HG03378 (cell line): ENCODE measurements around the gene TMEM134.

Experiments
- ATAC-seq: cut with Tn5 transposase; IDR thresholded peaks from one replicate; pipeline ENCODE4 v1.9.1; 2021; ENCODE audit warnings: mild to moderate bottlenecking, moderate library complexity; ENCODE audit not compliant: unreplicated experiment

TMEM134 gene

DNA sequence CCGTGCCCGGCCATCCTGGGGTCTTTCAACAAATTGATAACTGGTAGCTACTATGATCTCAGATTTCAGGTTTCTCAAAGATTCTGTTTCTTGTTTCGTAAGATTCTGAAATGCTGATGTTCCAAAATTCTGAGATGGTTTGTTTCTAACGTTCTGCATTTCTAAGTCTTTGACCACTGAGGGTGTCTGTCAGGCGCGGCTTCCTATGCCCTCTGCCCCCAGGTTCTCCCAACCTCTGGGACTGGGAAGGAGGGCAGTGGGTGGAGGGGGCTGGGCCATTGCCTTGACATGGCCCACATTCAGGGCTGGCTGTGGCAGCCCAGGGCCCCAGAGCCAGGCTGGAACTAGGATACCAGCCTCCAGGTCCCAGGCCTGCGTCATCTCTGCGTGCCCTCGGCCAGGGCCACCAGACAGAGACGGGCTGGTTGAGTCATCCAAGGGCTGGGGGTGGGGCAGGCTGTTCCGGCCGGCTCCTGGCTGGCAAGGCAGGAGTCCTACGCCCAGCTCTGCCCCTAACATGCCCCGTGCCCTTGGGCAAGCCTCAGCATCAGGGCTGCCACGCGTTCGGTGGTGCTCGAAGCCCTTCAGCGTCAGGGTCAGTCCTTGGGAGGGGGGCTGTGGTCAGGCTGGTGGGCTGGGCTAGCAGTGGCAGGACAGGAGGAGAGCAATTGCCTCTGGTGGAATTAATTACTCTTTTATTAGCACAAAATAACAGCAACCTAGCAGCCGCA, 5.2 kb downstream of the TMEM134 start:
- no peak for ATAC-seq

DNA sequence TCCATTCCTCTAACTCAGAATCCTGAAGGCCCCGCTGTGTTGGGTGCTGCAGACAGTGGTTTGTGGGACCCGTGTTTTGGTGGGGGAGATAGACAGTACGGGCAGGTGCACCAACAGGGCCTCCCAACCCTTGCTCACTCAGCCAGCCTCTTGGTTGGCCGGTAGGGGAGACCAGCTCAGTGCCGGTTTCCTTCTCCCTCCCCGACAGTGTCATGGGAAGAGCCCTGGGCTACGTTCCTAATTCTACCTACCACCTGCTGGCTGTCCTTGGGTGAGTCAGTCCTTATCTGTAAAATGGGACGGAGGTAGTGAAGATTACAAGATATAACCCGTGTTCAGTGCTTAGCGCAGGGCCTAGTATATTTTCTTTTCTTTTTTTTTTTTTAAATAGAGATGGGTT, 5.9 kb downstream of the TMEM134 start:
- no peak for ATAC-seq

- ATAC-seq, result no peak
Measured at GRCh38 chr11:67458266-67458665, 10.8 kb downstream of the TMEM134 start.

DNA sequence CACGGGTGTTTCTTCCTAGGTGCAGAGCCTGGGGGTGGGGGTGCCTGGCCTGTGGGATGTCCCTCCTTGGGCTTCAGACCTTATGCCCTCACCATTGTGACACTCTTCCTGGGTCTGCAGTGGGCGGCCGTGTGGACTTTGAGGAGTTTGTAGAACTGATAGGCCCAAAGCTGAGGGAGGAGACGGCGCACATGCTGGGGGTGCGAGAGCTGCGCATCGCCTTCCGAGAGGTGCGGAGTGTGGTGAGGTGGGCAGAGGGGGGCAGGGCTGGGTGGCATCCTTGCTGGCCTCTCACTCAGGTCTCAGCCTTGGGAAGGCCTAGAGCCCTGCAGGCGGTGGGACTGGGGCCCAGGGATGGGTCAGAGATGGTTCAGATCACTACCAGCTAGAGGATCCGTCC, 11.6 kb downstream of the TMEM134 start:
- no peak for ATAC-seq

DNA sequence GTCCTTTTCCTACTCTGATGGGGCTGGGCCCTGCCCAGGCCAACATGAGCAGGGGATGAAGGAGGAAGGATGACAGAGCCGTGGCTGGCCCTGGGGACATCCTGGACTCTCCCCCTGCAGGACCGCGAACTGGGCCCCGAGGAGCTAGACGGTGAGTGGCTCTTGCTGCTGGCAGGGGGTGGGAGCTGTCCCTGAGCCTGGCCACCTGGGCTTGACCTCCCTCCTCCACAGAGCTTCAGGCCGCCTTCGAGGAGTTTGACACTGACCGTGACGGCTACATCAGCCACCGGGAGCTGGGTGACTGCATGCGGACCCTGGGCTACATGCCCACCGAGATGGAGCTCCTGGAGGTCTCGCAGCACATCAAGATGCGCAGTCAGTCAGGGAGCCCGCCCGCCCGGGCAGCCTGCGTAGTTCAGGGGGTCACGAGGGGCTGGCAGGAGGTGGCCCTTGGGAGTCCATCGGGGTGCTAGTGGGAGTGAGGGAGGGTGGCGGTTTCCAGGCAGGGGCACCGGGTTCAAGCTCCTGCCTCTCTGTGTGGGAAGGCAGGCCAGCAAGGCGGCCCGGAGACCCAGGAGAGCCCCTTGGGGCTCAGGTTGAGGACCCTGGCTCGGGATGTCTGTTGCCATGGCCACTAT, 12.9 kb downstream of the TMEM134 start:
- no peak for ATAC-seq

DNA sequence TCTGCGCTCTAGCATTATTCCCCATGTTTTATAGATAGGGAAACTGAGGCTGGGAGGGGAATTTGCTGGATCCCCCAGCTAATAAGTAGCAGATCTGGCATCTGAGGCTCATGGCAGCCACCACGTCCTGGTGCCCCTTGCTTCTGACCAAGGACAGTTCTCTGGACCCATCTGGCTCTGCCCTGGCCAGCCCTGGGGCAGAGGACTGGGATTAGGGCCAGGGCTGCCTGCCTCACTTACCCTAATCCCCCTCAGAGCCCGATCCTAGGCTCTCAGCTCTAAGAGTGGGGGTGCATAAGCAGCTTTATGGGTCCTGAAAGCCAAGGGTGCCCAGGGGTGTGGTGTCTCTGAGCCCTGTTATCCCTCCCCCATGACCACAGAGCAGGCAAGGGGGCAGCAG, 14.0 kb downstream of the TMEM134 start, which contains the start of gene CABP4:
Gene CABP4 (plus strand): TSS at position 301 of the 400 bp plus-strand sequence. CDS start 70 bp downstream, at position 371.
- no peak for ATAC-seq

DNA sequence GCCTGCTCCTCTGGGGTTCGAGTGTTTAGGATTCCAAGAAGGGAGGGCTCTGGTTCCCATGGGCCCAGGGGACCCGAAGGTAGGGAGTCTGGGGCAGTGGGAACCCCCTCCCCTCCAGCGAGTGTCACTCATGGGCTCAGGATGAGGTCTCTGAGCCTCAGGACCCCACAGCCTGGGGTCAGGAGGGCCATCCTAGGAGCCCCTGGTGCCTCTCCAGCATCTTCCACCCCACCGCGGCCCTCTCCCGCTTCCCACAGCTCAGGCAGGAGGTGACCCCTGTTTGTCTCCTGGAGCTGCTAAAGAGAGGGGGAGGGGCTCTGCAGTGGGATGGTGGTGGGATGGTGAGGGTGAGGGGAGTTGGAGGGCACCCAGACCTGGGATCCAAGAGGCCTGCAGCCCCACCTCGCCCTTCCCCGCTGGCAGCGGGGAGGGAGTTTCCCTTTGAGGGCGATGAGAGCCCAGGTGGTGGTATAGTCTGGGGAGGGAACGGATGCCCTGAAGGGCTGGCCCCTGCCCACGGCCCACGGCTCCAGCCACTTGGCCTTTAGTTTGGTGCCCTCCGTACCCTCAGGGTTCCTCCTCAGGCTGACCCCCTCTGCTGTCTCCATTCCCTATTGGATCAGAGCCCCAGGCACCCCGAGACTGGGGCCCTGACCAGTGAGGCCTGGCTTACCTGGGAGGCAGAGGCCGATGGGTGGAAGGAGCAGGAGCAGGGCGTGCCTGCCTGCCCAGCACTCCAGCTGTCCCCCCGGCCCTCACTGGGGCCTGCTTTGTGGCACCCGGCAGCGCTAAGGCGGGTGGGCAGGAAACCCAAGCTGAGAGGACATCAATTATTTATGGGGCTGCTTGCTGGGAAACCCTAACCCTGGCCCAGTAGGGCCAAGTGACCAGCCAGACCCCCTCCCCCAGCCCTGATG, 15.0 kb downstream of the TMEM134 start:
- no peak for ATAC-seq

GRCh38 chr11:67452141-67452952, 16.7 kb downstream of the TMEM134 start, which contains the start of gene GPR152:
GPR152 (minus strand) TSS chr11:67452729; CDS start chr11:67452724, 5 bp downstream.
- ATAC-seq, result no peak

GRCh38 chr11:67451658-67451976, 17.4 kb downstream of the TMEM134 start:
- ATAC-seq, result no peak

GRCh38 chr11:67450796-67451657, 18.0 kb downstream of the TMEM134 start:
- no peak for ATAC-seq

DNA sequence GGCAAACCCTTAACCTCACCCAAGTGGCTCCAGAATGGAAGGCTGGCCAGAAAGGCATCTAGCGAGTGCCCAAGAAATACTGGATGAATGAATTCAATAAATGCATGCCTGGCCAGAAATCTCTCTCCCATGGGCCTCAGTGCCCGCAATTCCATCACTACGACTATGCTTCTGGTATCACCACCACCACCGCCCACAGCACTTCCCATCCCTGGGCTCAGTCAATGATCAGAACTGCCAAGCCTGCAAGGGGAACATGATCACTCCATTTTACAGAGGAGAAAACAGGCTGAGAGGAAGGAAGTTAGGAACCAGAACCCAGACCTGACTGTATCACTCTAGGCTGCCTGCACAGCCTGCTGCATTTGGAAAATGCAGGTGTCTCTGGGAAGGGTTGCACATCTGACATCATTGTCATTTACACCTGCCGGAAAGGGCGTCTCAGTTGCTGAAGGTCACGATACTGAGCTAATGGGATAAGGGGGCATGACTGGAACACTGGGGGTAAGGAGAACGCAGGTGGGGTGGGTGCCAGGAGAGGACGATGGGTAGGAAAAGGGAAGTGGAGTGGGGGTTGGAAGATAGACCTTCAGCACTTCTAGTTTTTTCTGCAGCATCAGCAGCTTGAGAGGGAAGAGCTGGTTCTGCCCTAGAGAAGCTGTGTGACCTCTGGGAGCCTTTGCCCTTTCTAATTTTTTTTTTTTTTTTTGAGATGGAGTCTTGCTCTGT, 19.8 kb downstream of the TMEM134 start:
- no peak for ATAC-seq

DNA sequence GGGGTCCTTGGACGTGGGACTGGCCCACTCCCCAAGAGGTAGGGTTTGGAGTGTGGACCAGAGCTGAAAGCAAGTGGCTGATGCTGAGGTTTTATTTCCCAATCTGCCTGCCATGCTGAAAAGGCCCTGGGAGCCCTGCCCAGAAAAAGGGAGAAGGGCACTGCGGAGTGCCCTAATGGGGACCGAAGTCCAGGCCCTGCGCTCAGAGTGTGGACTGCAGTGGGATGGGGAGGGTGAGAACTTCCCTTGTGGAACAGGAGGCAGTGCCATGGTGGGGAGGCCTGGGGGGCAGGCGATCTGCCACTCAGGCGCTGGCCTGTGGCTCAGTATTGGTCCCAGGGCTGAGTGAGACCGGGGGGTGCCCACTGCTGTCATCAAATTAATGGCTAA, 20.8 kb downstream of the TMEM134 start:
- no peak for ATAC-seq

DNA sequence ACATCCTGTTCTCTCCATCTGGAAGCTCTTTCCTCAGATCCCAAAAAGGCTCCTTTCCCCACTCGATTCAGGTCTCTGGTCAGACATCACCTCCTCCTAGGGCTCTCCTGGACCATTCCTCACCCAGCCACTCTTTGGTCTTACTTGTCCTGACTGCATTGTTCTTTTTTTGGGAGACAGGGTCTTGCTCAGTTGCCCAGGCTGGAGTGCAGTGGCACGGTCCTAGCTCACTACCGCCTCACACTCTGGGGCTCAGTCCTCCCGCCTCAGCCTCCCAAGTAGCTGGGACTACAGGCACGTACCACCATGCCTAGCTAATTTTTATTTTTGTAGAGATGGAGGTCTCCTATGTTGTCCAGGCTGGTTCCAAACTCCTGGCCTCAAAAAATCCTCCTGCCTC, 23.5 kb downstream of the TMEM134 start:
- ATAC-seq, result no peak

- no peak for ATAC-seq
Measured at GRCh38 chr11:67442504-67443404, 26.3 kb downstream of the TMEM134 start.

DNA sequence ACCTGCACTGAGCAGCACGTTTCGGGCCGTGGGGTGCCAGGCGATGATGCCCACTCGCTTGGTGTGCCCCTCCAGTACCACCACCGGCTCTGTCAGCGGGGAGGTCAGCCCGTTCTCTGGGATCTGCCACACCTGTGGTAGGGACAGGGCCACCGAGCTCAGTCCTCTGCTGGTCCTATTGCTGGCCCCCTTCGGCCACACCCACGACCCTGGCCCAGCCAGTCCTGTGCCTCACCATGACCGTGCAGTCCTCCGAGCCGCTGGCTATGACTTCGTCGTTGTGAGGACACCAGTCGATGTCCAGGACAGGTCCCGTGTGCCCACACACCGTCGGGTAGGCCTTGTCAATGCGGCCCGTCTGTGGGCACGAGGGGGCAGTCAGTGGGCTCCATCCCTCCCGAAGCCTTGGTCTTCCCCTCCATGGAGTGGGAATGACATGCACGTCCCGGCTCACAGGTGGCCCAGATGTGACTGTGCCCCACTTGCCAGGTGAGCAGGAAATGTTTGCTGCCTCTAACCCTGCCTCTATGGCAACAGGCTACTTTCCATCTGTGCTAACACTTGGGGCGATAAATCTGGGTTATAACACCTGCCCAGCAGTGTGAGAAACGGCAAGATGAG, 27.2 kb downstream of the TMEM134 start:
- no peak for ATAC-seq

- no peak for ATAC-seq
Measured at GRCh38 chr11:67441098-67441563, 27.9 kb downstream of the TMEM134 start.
